HG03280 (cell line): ENCODE data around the gene FOXP1.

ENCODE experiments used
- ATAC-seq: cut with Tn5 transposase; IDR thresholded peaks from one replicate; pipeline ENCODE4 v1.9.1; 2021; ENCODE audit warnings: mild to moderate bottlenecking, moderate library complexity; ENCODE audit not compliant: unreplicated experiment

Gene FOXP1

GRCh38 chr3:71488391-71488809 is 95.1 kb downstream of the FOXP1 start:
- no peak for ATAC-seq

- no peak for ATAC-seq
These were observed 96.1 kb downstream of the FOXP1 start for GRCh38 chr3:71487418-71487817.

- no peak for ATAC-seq
These were observed 96.7 kb downstream of the FOXP1 start for GRCh38 chr3:71486831-71487230.

GRCh38 chr3:71485896-71486295 is 97.6 kb downstream of the FOXP1 start:
- ATAC-seq, result no peak

- ATAC-seq, result no peak
These were observed 99.1 kb downstream of the FOXP1 start for GRCh38 chr3:71484452-71484851.

- ATAC-seq, result no peak
These were observed 99.5 kb downstream of the FOXP1 start for GRCh38 chr3:71484047-71484446.

- ATAC-seq, result no peak
These were observed 100.8 kb downstream of the FOXP1 start for GRCh38 chr3:71482771-71483170.

GRCh38 chr3:71478568-71478967 is 105.0 kb downstream of the FOXP1 start:
- ATAC-seq, result no peak

- ATAC-seq, result no peak
These were observed 106.6 kb downstream of the FOXP1 start for GRCh38 chr3:71476950-71477349.

GRCh38 chr3:71469138-71469435 is 114.4 kb downstream of the FOXP1 start:
- ATAC-seq, result no peak

GRCh38 chr3:71468311-71469137 is 115.0 kb downstream of the FOXP1 start:
- ATAC-seq, result no peak

- ATAC-seq, result no peak
These were observed 117.0 kb downstream of the FOXP1 start for GRCh38 chr3:71466483-71466882.

- ATAC-seq, result no peak
These were observed 118.0 kb downstream of the FOXP1 start for GRCh38 chr3:71465371-71466036.

- no peak for ATAC-seq
These were observed 118.9 kb downstream of the FOXP1 start for GRCh38 chr3:71464613-71465012.

- ATAC-seq, result no peak
These were observed 119.9 kb downstream of the FOXP1 start for GRCh38 chr3:71463617-71464016.

- ATAC-seq, result no peak
These were observed 120.9 kb downstream of the FOXP1 start for GRCh38 chr3:71462586-71462985.

- no peak for ATAC-seq
These were observed 121.6 kb downstream of the FOXP1 start for GRCh38 chr3:71461749-71462483.

GRCh38 chr3:71461114-71461513 is 122.4 kb downstream of the FOXP1 start:
- ATAC-seq, result no peak

- no peak for ATAC-seq
These were observed 124.6 kb downstream of the FOXP1 start for GRCh38 chr3:71458895-71459294.

GRCh38 chr3:71456826-71457225 is 126.7 kb downstream of the FOXP1 start:
- no peak for ATAC-seq

- no peak for ATAC-seq
These were observed 127.4 kb downstream of the FOXP1 start for GRCh38 chr3:71456156-71456555.
